ENCODE results near the gene PCBP1.
"Not testable (repeated sequence)": the region's sequence is repeated elsewhere in the genome, so short reads cannot be mapped to it uniquely, and the experiment has no call there.

The PCBP1 gene

GRCh38 chr2:70083344-70084156 lies 3.7 kb upstream of the PCBP1 start:
- peak; percentile 73 for DNase-seq

- DNase-seq = peak; percentile 87
Observed at GRCh38 chr2:70084973-70085710, 2.1 kb upstream of the PCBP1 start.

DNA sequence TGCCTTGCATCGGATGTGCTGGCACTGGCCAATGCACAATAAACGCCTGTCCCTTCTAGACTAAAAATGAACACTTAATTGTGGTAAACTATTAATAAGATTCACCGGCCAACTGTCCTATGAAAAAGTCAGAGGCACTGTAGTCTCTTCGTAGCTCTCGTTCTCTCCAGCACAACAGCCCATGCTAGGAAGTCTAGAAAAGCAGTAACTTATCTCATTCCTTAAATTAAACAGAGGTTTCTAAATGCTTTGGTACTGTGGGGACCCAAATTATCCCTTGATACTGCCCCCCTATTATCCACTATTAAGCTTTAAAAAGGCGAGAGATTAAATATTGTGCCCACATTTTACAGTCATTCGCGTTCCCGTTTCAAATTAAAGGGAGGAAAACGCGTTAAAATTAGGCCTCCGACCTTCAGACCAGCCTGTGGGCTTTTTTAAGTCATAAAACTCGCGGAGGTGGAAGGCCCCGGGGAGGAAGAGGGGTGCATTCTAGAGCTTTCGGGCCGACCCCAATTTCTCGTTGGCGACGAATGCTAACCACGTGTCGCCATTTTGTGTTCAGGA lies 1.5 kb upstream of the PCBP1 start:
- DNase-seq = peak; percentile 26

DNA sequence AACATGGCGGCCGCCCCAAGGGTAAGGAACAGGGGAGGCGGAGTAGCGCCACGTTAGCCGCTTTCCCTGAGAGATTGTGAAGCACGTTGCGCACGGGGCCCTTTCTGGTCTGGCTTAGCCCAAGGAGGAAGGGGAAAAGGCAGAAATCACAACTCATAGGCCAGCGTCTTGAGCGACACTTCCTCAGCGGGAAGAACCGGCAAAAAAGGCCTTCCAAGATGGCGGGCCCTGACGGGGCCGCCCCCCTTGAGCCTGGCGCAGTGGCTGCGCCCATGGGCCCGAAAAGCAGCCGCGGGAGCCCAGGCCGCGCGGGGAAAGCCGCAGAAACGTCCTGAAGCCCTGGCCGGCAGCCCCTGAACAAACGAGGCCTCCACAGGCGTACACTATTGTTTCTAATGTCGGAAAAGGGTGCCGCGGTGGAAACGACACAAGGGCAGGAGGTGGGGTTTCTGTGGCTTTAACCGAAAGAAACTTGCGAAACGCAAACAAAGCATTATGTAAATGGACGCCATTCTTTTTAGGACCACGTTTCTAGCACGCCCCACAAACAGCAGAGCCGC lies 919 bp upstream of the PCBP1 start:
- peak; percentile 74 for DNase-seq

DNA sequence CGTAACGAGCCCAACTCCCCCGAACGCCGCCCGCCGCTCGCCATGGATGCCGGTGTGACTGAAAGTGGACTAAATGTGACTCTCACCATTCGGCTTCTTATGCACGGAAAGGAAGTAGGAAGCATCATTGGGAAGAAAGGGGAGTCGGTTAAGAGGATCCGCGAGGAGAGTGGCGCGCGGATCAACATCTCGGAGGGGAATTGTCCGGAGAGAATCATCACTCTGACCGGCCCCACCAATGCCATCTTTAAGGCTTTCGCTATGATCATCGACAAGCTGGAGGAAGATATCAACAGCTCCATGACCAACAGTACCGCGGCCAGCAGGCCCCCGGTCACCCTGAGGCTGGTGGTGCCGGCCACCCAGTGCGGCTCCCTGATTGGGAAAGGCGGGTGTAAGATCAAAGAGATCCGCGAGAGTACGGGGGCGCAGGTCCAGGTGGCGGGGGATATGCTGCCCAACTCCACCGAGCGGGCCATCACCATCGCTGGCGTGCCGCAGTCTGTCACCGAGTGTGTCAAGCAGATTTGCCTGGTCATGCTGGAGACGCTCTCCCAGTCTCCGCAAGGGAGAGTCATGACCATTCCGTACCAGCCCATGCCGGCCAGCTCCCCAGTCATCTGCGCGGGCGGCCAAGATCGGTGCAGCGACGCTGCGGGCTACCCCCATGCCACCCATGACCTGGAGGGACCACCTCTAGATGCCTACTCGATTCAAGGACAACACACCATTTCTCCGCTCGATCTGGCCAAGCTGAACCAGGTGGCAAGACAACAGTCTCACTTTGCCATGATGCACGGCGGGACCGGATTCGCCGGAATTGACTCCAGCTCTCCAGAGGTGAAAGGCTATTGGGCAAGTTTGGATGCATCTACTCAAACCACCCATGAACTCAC lies 673 bp downstream of the PCBP1 start:
- DNase-seq = peak; percentile 58

- no peak for DNase-seq
Observed at GRCh38 chr2:70088598-70089219, 1.4 kb downstream of the PCBP1 start.

- peak; percentile 57 for DNase-seq
Observed at GRCh38 chr2:70089220-70089982, 2.1 kb downstream of the PCBP1 start.

GRCh38 chr2:70089983-70090525 lies 2.8 kb downstream of the PCBP1 start:
- no peak for DNase-seq

DNA sequence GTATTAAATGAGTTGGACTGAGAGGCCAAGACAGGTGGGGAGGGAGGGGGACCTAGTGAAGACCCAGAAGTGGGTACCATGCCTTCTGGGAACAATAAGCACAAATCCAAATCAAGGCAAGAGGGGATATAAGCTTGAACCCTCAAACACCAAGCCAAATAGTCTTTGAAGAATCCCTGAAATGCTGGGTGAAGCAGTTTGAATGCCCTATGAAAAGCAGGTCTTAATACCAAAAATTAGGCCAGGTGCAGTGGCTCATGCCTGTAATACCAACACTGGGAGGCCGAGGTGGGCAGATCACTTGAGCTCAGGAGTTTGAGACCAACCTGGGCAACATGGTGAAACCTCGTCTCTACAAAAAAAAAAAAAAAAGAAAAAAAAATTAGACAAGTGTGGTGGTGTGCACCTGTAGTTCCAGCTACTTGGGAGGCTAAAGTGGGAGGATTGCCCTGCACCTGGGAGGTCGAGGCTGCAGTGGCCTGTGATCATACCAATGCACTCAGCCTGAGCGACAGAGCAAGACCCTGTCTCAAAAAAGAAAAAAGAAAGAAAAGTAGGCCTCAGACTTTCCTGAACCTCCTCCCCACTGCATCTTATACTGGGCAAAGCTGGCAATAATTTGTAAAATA lies 3.5 kb downstream of the PCBP1 start:
- no peak for DNase-seq

DNA sequence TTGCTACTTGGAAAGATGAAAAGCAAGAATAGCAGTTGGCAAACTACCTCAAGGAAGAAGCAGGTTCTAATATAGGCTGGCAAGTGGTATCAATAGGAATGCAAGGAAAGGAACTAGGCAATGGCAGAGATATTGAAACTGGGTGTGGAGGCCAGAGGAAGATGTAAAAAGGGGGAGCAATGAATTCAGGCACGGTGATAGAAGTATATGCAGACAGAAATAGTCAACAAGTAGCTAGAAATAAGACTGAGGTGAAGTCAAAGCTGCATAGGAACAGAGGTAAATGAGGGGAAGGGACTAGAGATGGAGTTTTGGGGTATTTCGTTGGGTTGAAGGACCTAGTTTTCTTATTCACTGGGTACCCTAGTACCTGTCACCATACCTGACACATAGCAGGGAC lies 4.1 kb downstream of the PCBP1 start:
- DNase-seq = no peak

DNA sequence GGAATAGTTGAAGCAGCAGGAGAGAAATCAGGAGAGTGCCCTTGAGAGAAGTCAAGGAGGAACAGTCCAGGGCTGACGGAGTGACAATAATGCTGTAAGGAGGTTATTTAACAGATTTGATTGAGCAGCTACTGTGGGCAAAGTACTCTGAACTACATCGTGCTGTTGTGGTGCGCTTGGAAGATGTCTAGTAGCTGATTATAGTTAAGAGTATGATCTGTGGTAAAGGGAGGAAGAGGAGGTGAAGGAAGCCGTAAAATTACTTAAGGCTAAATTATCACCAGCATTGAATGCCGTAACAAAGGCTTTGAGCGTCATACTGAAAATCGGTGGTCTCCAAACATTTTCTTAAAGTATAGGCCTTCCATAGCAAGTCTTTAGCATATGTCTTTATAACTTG lies 4.5 kb downstream of the PCBP1 start:
- DNase-seq = peak; percentile 47

GRCh38 chr2:70092576-70093243 lies 5.4 kb downstream of the PCBP1 start:
- not testable (repeated sequence) for DNase-seq

DNA sequence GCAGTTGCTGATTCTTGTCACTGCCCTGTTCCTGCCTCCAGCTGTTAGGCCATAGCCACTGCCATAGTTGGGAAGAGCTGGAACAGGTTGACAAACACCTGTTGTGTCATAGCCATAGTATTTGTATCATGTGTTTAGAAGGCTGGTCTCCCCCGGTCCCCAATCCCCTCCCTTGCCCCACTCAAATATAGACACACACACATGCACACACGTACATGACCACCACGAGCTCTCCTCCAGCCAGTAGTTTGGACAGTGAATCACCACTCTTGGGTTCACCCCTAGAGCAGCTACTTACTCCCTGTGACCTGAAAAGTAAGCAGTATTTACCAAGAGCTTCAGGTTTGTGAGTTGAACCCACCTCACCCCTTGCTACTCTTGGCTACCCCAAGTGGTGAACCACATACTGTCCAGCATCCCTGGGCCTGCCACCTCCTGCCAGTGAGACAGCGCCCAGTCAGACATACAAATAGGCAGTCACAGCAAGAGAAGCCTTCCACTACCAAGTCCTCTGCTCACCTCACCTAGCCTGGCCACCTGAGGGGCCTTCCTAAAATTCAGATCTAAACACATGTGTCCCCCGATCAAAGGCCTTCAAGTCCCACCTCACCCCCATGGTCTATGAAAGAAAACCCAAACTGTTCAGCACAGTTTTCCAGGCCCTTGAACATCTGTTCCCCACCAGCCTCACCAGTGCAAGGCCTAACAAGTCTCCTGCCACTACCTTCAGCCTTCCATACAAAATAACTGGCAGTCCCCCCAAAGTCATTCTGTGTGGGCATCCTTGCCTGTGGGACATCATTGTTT lies 7.1 kb downstream of the PCBP1 start:
- no peak for DNase-seq

DNA sequence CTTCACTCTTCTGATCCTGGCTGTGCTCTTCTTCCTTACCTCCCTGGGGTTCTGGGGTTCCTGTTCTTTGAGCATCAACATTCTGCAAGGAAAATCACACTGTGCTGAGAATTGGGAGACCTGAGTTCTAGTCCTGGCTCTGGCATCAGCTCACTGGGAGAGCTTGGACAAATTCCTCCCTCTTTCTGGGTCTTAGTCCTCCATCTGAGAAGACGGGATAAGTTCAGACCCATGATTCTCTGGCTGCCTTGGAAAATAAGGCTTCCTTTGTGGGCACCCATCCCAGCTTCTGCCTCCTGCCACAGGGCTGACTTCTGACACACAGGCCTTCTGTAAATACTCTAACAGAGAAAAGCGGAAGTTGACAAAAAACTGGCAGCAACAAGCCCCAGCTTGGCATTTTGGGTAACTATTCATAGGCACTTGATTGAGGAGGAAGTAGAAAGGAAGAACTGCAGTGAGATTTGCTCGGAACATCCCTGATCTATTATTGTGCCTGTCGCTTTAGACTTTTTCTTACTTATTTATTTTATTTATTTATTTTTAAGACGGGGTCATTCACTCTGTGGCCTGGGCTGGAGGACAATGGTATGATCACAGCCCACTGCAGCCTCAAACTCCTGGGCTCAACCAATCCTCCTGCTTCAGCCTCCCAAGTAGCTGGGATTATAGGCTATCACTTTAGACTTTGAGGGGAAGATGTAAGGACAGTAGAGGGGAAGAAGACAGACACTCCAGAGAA lies 7.9 kb downstream of the PCBP1 start:
- DNase-seq = peak; percentile 69

DNA sequence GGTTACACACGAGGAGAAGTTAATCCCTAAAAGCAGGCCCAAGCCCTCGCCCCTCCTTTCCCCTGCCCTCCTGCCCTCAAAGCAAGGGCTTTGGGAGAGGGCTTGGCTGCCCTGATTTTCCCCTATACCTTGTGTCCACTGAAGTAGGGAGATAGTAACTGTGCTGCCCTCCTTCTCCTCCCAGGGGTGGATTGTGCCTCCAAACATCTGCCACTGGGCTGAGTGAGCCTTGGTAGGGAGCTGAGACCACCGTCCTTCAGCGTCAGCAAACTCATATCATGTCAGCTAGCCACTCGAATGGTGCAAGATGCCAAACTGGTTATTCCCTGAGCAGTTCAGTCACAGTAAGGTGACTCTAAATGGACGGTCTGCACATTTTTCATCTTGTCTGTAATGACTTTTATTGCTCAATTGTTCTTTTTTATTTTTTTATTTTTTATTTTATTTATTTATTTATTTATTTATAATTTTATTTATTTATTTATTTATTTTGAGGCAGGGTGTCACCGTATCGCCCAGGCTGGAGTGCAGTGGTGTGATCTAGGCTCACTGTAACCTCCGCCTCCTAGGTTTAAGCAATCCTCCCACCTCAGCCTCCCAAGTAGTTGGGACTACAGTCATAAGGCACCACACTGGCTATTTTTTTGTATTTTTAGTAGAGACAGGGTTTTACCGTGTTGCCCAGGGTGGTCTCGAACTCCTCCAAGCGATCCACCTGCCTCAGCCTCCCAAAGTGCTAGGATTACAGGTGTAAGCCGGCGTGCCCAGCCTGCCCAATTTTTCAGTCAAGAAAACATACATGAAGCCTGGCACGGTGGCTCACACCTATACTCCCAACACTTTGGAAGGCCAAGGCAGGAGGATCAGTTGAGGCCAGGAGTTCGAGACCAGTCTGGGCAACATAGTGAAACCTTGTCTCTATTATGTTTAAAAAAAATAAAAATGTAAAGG lies 8.7 kb downstream of the PCBP1 start:
- DNase-seq = no peak

DNA sequence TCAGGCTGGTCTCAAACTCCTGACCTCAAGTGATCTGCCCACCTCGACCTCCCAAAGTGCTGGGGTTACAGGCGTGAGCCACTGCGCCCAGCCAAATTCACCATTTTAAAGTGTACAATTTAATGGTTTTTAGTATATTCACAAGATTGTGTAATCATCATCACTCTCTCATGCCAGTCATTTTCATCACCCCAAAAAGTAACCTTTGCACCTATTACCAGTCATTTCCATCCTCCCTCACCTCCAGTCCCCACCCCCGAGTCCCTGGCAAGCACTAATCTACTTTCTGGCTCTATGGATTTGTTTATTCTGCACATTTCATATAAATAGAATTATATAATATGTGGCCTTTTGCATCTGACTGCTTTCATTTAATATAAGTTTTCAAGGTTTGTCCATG lies 10.8 kb downstream of the PCBP1 start:
- DNase-seq = no peak

DNA sequence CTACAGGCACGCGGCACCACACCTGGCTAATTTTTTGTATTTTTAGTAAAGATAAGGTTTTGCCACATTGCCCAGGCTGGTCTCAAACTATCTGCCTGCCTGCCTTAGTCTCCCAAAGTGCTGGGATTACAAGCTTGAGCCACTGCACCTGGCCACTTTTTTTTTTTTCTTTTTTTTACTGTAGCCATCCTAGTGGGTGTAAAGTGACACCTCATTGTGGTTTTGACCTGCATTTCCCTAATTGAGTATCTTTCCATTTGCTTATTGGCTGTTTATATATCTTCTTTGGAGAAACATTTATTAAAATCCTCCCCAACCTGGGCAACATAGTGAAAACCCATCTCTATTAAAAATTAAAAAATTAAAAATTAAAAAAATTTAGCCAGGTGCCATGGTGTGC lies 12.0 kb downstream of the PCBP1 start:
- no peak for DNase-seq
